Stimulated activated memory B cell treated with anti-CD40 and anti-IgM and Interleukin-4, amounts not matched to agents 10 μg/mL and 1 μg/mL and 100 μg/mL, for 72 hours (primary cell): Measurements from ENCODE around the gene SRCAP.
"Not testable (repeated sequence)": the region's sequence is repeated elsewhere in the genome, so short reads cannot be mapped to it uniquely, and the experiment has no call there.

Experiments used
- ATAC-seq: fragments of 150-1000 bp; cut with Tn5 transposase; 2 replicates; pipeline ENCODE4 v1.10.0; 2021
- H3K27ac Mint-ChIP-seq: one replicate; pipeline ENCODE4 v1.8.0; 2022; ENCODE audit warnings: mild to moderate bottlenecking, mixed read lengths
- H3K27me3 Mint-ChIP-seq: one replicate; pipeline ENCODE4 v1.8.0; 2022; ENCODE audit warnings: mixed read lengths
- H3K36me3 Mint-ChIP-seq: one replicate; pipeline ENCODE4 v1.8.0; 2022; ENCODE audit warnings: mixed read lengths
- H3K4me1 Mint-ChIP-seq: one replicate; pipeline ENCODE4 v1.8.0; 2022; ENCODE audit warnings: mixed read lengths
- H3K4me3 Mint-ChIP-seq: one replicate; pipeline ENCODE4 v1.8.0; 2022; ENCODE audit warnings: mild to moderate bottlenecking, moderate library complexity, mixed read lengths
- H3K9me3 Mint-ChIP-seq: one replicate; pipeline ENCODE4 v1.8.0; 2022; ENCODE audit warnings: mixed read lengths

Gene SRCAP

GRCh38 chr16:30675143-30675542, 23.8 kb upstream of the SRCAP start:
- H3K27me3 Mint-ChIP-seq: no peaks in the 10 kb centered on the region
- H3K36me3 Mint-ChIP-seq: no peaks in the 10 kb centered on the region
- H3K27ac Mint-ChIP-seq: no peak overlapping the region
- H3K4me1 Mint-ChIP-seq: no peaks in the 10 kb centered on the region
- H3K4me3 Mint-ChIP-seq: no peak overlapping the region
- no peak for ATAC-seq
- H3K9me3 Mint-ChIP-seq: no peaks in the 10 kb centered on the region

- H3K9me3 Mint-ChIP-seq: no peaks in the 10 kb centered on the region
- no peak overlapping the region for H3K27ac Mint-ChIP-seq
- no peaks in the 10 kb centered on the region for H3K36me3 Mint-ChIP-seq
- no peaks in the 10 kb centered on the region for H3K4me1 Mint-ChIP-seq
- ATAC-seq: no peak
- H3K27me3 Mint-ChIP-seq: no peaks in the 10 kb centered on the region
- H3K4me3 Mint-ChIP-seq: no peak overlapping the region
Measured at GRCh38 chr16:30677931-30678585, 20.9 kb upstream of the SRCAP start.

- H3K36me3 Mint-ChIP-seq: no peaks in the 10 kb centered on the region
- no peaks in the 10 kb centered on the region for H3K9me3 Mint-ChIP-seq
- no peak overlapping the region for H3K4me3 Mint-ChIP-seq
- no peaks in the 10 kb centered on the region for H3K4me1 Mint-ChIP-seq
- H3K27me3 Mint-ChIP-seq: no peaks in the 10 kb centered on the region
- H3K27ac Mint-ChIP-seq: no peak overlapping the region
- ATAC-seq: no peak
Measured at GRCh38 chr16:30678586-30678970, 20.4 kb upstream of the SRCAP start.

- Mint-ChIP-seq H3K36me3 (no peaks in the 10 kb centered on the region), H3K27ac (no peak overlapping the region), H3K4me1 (no peaks in the 10 kb centered on the region), H3K9me3 (no peaks in the 10 kb centered on the region), H3K4me3 (no peak overlapping the region), H3K27me3 (no peaks in the 10 kb centered on the region)
- no peak for ATAC-seq
Measured at GRCh38 chr16:30680326-30680725, 18.6 kb upstream of the SRCAP start.

GRCh38 chr16:30688701-30689100, 10.3 kb upstream of the SRCAP start:
- Mint-ChIP-seq H3K36me3 (no peaks in the 10 kb centered on the region), H3K4me1 (peaks cover 3% of the 10 kb centered on the region), H3K9me3 (no peaks in the 10 kb centered on the region), H3K4me3 (no peak overlapping the region), H3K27me3 (no peaks in the 10 kb centered on the region), H3K27ac (no peak overlapping the region)
- no peak for ATAC-seq

- H3K27ac Mint-ChIP-seq: no peak overlapping the region
- no peak for ATAC-seq
- H3K36me3 Mint-ChIP-seq: no peaks in the 10 kb centered on the region
- no peak overlapping the region for H3K4me3 Mint-ChIP-seq
- peaks cover 7% of the 10 kb centered on the region for H3K4me1 Mint-ChIP-seq
- no peaks in the 10 kb centered on the region for H3K27me3 Mint-ChIP-seq
- H3K9me3 Mint-ChIP-seq: no peaks in the 10 kb centered on the region
Measured at GRCh38 chr16:30691907-30692306, 7.1 kb upstream of the SRCAP start.

GRCh38 chr16:30692396-30693064, 6.4 kb upstream of the SRCAP start:
- H3K4me3 Mint-ChIP-seq: no peak overlapping the region
- no peaks in the 10 kb centered on the region for H3K36me3 Mint-ChIP-seq
- peaks cover 12% of the 10 kb centered on the region for H3K4me1 Mint-ChIP-seq
- H3K27me3 Mint-ChIP-seq: no peaks in the 10 kb centered on the region
- no peak for ATAC-seq
- no peaks in the 10 kb centered on the region for H3K9me3 Mint-ChIP-seq
- H3K27ac Mint-ChIP-seq: no peak overlapping the region

GRCh38 chr16:30694926-30695693, 3.9 kb upstream of the SRCAP start:
- Mint-ChIP-seq H3K27me3 (no peaks in the 10 kb centered on the region), H3K4me3 (no peak overlapping the region), H3K4me1 (peaks cover 29% of the 10 kb centered on the region), H3K27ac (no peak overlapping the region), H3K9me3 (no peaks in the 10 kb centered on the region), H3K36me3 (peaks cover 9% of the 10 kb centered on the region)
- ATAC-seq: no peak

GRCh38 chr16:30696646-30697045, 2.3 kb upstream of the SRCAP start:
- not testable (repeated sequence) for ATAC-seq, H3K27ac Mint-ChIP-seq, H3K27me3 Mint-ChIP-seq, H3K9me3 Mint-ChIP-seq, H3K4me3 Mint-ChIP-seq
- H3K4me1 Mint-ChIP-seq: peaks cover 37% of the 10 kb centered on the region
- peaks cover 22% of the 10 kb centered on the region for H3K36me3 Mint-ChIP-seq

GRCh38 chr16:30697264-30698138, 1.5 kb upstream of the SRCAP start:
- peak overlapping the region; percentile 99 for H3K27ac Mint-ChIP-seq
- peaks cover 38% of the 10 kb centered on the region for H3K4me1 Mint-ChIP-seq
- no peaks in the 10 kb centered on the region for H3K27me3 Mint-ChIP-seq
- H3K9me3 Mint-ChIP-seq: no peaks in the 10 kb centered on the region
- H3K4me3 Mint-ChIP-seq: peak overlapping the region; percentile 93
- peaks cover 23% of the 10 kb centered on the region for H3K36me3 Mint-ChIP-seq
- ATAC-seq: peak; percentile 96

- peak; percentile 88 for ATAC-seq
- H3K4me1 Mint-ChIP-seq: peaks cover 42% of the 10 kb centered on the region
- peak overlapping the region; percentile 93 for H3K4me3 Mint-ChIP-seq
- no peaks in the 10 kb centered on the region for H3K27me3 Mint-ChIP-seq
- H3K9me3 Mint-ChIP-seq: no peaks in the 10 kb centered on the region
- H3K27ac Mint-ChIP-seq: peak overlapping the region; percentile 99
- peaks cover 31% of the 10 kb centered on the region for H3K36me3 Mint-ChIP-seq
Measured at GRCh38 chr16:30698139-30698815, 694 bp upstream of the SRCAP start.

GRCh38 chr16:30699615-30700099, 686 bp downstream of the SRCAP start:
- no peak for ATAC-seq
- H3K27ac Mint-ChIP-seq: peak overlapping the region; percentile 99
- H3K36me3 Mint-ChIP-seq: peaks cover 41% of the 10 kb centered on the region
- peaks cover 35% of the 10 kb centered on the region for H3K4me1 Mint-ChIP-seq
- H3K4me3 Mint-ChIP-seq: peak overlapping the region; percentile 93
- H3K27me3 Mint-ChIP-seq: no peaks in the 10 kb centered on the region
- no peaks in the 10 kb centered on the region for H3K9me3 Mint-ChIP-seq

GRCh38 chr16:30700491-30700890, 1.5 kb downstream of the SRCAP start:
- Mint-ChIP-seq H3K36me3 (peaks cover 41% of the 10 kb centered on the region), H3K27ac (no peak overlapping the region)
- no peak for ATAC-seq

GRCh38 chr16:30700971-30701370, 2.0 kb downstream of the SRCAP start:
- Mint-ChIP-seq H3K27me3 (no peaks in the 10 kb centered on the region), H3K27ac (no peak overlapping the region), H3K36me3 (peaks cover 41% of the 10 kb centered on the region), H3K4me1 (peaks cover 35% of the 10 kb centered on the region), H3K9me3 (no peaks in the 10 kb centered on the region), H3K4me3 (no peak overlapping the region)
- ATAC-seq: no peak

More at GRCh38 chr16:30700491-30700890, 1.5 kb downstream of the SRCAP start:
- Mint-ChIP-seq H3K4me3 (no peak overlapping the region), H3K4me1 (peaks cover 35% of the 10 kb centered on the region), H3K27me3 (no peaks in the 10 kb centered on the region), H3K9me3 (no peaks in the 10 kb centered on the region)
